GM06990 (cell line): ENCODE results near the gene COL5A1.

Experiments
- DNase-seq: peaks from one replicate; pipeline ENCODE4 v3.0.0-alpha.2; 2011; ENCODE audit not compliant: insufficient read length; ENCODE audit errors: extremely low read depth
- H3K27me3 ChIP-seq: replicated peaks from 2 replicates; pipeline ENCODE4 v1.6.0; 2011; ENCODE audit warnings: low read length; ENCODE audit not compliant: control insufficient read depth, insufficient read depth
- H3K36me3 ChIP-seq: 2 replicates; pipeline ENCODE4 v1.5.1; 2011; ENCODE audit warnings: low read length; ENCODE audit not compliant: control insufficient read depth, insufficient read depth
- H3K4me3 ChIP-seq: replicated peaks from 2 replicates; pipeline ENCODE4 v1.5.1; 2011; ENCODE audit warnings: low read depth, mild to moderate bottlenecking, control low read depth, low read length
- CTCF ChIP-seq: IDR thresholded peaks from 2 replicates; pipeline ENCODE4 v1.5.1; 2011; ENCODE audit warnings: low read length, control low read depth, mild to moderate bottlenecking, inconsistent platforms; ENCODE audit not compliant: insufficient read depth, poor library complexity, severe bottlenecking

The COL5A1 gene

GRCh38 chr9:134720796-134721195 is 79.2 kb downstream of the COL5A1 start:
- H3K4me3 ChIP-seq, result no peak overlapping the region
- DNase-seq, result no peak
- TF ChIP-seq CTCF, result no peak
- no peaks in the 10 kb centered on the region; the same call in 1 of the 2 replicates for H3K27me3 ChIP-seq
- H3K36me3 ChIP-seq, result no peaks in the 10 kb centered on the region

DNA sequence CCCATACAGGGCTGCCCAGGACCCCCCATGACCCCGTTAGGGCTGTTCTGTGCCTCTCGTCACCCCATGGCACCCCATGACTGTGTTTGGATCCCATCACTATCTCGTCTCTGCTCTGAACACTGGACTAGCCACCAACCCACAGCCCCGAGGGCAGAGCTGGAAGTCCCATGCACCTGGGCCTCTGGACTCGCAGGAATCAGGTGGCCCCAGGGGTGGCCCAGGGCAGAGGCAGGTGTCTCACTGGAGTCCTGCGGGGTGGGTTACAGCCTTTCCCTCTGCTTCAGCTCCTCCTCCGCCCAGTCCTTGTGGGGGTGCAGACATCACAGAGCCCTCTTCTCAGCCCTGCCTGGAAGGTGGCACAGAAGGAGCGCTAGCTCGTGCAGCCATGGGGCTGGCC is 79.7 kb downstream of the COL5A1 start:
- no peak for TF ChIP-seq CTCF
- no peaks in the 10 kb centered on the region; the same call in 1 of the 2 replicates for H3K27me3 ChIP-seq
- no peak for DNase-seq
- no peak overlapping the region for H3K4me3 ChIP-seq
- H3K36me3 ChIP-seq, result no peaks in the 10 kb centered on the region

DNA sequence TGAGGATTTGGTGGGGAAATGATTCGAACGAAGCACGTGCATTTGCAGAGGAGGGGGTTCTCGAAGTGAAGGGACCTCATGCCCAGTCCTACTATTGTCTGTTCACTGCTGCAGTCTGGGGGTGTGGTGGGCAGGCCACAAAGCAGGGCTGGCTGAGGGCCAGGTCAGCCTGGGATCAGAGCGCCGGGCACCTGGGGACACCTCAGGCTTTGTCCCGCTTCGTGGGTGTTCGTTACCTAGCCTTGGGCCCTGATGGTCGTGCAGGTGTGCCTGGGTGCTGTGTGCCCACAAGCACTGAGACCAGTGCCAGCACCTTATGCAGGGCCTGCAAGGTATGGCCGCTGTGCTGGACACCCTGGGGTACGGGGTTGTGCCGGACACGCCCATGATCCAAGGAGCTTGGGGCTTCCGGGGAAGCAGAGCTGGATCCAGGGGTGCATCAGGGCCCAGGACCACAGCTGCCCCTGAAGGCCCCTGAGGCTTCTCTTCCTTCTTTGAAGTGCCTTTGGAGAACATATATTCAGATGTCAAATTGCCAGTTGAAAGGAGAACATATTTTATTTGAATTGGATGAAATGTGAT is 80.6 kb downstream of the COL5A1 start:
- Histone ChIP-seq H3K36me3 (no peaks in the 10 kb centered on the region), H3K27me3 (no peaks in the 10 kb centered on the region; the same call in 1 of the 2 replicates), H3K4me3 (no peak overlapping the region)
- TF ChIP-seq CTCF, result no peak
- no peak for DNase-seq

- no peaks in the 10 kb centered on the region for H3K36me3 ChIP-seq
- DNase-seq, result no peak
- TF ChIP-seq CTCF, result no peak
- H3K4me3 ChIP-seq, result no peak overlapping the region
- no peaks in the 10 kb centered on the region; the same call in 1 of the 2 replicates for H3K27me3 ChIP-seq
Observed at GRCh38 chr9:134723037-134723436, 81.4 kb downstream of the COL5A1 start.

- H3K27me3 ChIP-seq, result no peaks in the 10 kb centered on the region; the same call in 1 of the 2 replicates
- DNase-seq, result no peak
- H3K36me3 ChIP-seq, result no peaks in the 10 kb centered on the region
- TF ChIP-seq CTCF, result no peak
- no peak overlapping the region for H3K4me3 ChIP-seq
Observed at GRCh38 chr9:134723491-134724190, 82.0 kb downstream of the COL5A1 start.
